IPS-11a (cell line): Measurements from ENCODE around the gene SND1.
"Not testable (repeated sequence)": the region's sequence is repeated elsewhere in the genome, so short reads cannot be mapped to it uniquely, and the experiment has no call there.

Experiments used
- H3K4me3 ChIP-seq: one replicate; pipeline ENCODE4 v1.5.1; 2013; ENCODE audit warnings: low read depth, low read length, control low read depth

The SND1 gene

GRCh38 chr7:128105228-128106022 lies 453.4 kb downstream of the SND1 start:
- H3K4me3 ChIP-seq: no peak overlapping the region

GRCh38 chr7:128106821-128107220 lies 454.8 kb downstream of the SND1 start:
- no peak overlapping the region for H3K4me3 ChIP-seq

- not testable (repeated sequence) for H3K4me3 ChIP-seq
Observed at GRCh38 chr7:128107516-128107915, 455.5 kb downstream of the SND1 start.

GRCh38 chr7:128108129-128108528 lies 456.1 kb downstream of the SND1 start:
- no peak overlapping the region for H3K4me3 ChIP-seq

- H3K4me3 ChIP-seq: no peak overlapping the region
Observed at GRCh38 chr7:128108641-128109423, 456.8 kb downstream of the SND1 start.

- not testable (repeated sequence) for H3K4me3 ChIP-seq
Observed at GRCh38 chr7:128109424-128109969, 457.5 kb downstream of the SND1 start.

- no peak overlapping the region for H3K4me3 ChIP-seq
Observed at GRCh38 chr7:128110641-128111364, 458.8 kb downstream of the SND1 start.

GRCh38 chr7:128112018-128112780 lies 460.2 kb downstream of the SND1 start:
- H3K4me3 ChIP-seq: no peak overlapping the region

- H3K4me3 ChIP-seq: no peak overlapping the region
Observed at GRCh38 chr7:128112781-128113221, 460.8 kb downstream of the SND1 start.

- no peak overlapping the region for H3K4me3 ChIP-seq
Observed at GRCh38 chr7:128113839-128114238, 461.8 kb downstream of the SND1 start.

- H3K4me3 ChIP-seq: no peak overlapping the region
Observed at GRCh38 chr7:128114806-128115205, 462.8 kb downstream of the SND1 start.

- no peak overlapping the region for H3K4me3 ChIP-seq
Observed at GRCh38 chr7:128115336-128115820, 463.4 kb downstream of the SND1 start.

GRCh38 chr7:128115821-128116723 lies 464.1 kb downstream of the SND1 start:
- H3K4me3 ChIP-seq: no peak overlapping the region

GRCh38 chr7:128116740-128117139 lies 464.7 kb downstream of the SND1 start:
- no peak overlapping the region for H3K4me3 ChIP-seq

- no peak overlapping the region for H3K4me3 ChIP-seq
Observed at GRCh38 chr7:128117691-128118090, 465.7 kb downstream of the SND1 start.

- no peak overlapping the region for H3K4me3 ChIP-seq
Observed at GRCh38 chr7:128119036-128119435, 467.0 kb downstream of the SND1 start.

- no peak overlapping the region for H3K4me3 ChIP-seq
Observed at GRCh38 chr7:128120116-128120515, 468.1 kb downstream of the SND1 start.

GRCh38 chr7:128120976-128121490 lies 469.0 kb downstream of the SND1 start:
- no peak overlapping the region for H3K4me3 ChIP-seq
